ENCODE results near the gene SLC8A2.

SLC8A2 gene, protein sequence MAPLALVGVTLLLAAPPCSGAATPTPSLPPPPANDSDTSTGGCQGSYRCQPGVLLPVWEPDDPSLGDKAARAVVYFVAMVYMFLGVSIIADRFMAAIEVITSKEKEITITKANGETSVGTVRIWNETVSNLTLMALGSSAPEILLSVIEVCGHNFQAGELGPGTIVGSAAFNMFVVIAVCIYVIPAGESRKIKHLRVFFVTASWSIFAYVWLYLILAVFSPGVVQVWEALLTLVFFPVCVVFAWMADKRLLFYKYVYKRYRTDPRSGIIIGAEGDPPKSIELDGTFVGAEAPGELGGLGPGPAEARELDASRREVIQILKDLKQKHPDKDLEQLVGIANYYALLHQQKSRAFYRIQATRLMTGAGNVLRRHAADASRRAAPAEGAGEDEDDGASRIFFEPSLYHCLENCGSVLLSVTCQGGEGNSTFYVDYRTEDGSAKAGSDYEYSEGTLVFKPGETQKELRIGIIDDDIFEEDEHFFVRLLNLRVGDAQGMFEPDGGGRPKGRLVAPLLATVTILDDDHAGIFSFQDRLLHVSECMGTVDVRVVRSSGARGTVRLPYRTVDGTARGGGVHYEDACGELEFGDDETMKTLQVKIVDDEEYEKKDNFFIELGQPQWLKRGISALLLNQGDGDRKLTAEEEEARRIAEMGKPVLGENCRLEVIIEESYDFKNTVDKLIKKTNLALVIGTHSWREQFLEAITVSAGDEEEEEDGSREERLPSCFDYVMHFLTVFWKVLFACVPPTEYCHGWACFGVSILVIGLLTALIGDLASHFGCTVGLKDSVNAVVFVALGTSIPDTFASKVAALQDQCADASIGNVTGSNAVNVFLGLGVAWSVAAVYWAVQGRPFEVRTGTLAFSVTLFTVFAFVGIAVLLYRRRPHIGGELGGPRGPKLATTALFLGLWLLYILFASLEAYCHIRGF

DNA sequence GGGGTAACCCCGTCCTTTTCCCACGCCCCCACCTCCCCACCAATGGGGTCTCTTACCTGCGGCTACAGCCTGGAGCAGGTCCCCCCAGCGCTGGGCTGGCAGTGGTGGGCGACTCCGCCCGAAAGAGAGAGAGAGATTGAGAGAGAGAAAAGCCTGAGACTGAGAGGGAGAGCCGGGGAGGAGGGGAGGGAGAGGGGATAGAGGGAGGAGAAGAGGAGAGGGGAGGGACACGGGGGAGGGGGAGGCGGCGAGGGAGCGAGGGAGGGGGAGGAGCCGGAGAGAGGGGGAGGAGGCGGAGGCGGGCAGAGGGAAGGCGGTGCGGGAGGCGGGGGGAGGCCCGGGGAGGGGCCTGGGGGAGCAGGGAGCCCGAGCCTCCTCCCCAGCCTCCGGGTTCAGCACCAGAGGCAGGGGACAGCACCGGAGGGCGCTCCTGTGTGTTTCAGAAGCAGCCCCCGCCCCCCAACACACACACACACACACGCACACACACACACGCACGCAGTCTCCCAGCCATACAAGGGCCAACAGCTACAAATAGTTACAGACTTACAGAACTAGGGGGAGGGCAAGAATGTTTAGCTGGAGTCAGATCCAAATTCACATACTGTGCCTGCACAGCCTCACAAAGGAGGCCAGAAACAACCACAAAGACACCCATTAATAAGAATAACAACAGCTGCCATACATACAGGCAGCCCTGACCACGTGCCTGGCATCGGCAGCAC, at the start of gene SLC8A2:
SLC8A2 (minus strand) TSS at position 161 of the 725 bp plus-strand sequence. CDS start 5,490 bp downstream, outside the sequence.
- DNase-seq (ENCODE audit: low spot score), result peak; percentile 87

DNA sequence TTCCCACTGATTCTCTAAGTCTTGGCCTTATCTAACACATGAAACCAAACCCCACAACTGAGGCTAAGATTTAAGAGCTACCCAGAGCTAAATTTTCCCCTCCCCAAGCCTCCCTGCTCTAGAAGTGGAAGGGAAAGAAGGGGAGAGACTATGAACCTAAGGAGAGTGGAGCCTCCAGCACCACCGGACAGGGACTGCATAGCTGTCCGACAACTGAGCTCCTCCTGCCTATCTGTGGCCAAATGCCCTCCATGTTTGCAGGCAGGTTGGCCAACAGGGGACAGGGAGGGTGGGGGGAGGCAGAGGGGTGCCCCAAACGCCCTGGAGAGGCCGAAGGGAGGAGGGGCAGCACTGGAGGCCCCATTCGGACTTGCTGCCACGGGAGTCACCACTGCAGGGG, 49.1 kb upstream of the SLC8A2 start:
- no peak for DNase-seq (ENCODE audit: low spot score)

DNA sequence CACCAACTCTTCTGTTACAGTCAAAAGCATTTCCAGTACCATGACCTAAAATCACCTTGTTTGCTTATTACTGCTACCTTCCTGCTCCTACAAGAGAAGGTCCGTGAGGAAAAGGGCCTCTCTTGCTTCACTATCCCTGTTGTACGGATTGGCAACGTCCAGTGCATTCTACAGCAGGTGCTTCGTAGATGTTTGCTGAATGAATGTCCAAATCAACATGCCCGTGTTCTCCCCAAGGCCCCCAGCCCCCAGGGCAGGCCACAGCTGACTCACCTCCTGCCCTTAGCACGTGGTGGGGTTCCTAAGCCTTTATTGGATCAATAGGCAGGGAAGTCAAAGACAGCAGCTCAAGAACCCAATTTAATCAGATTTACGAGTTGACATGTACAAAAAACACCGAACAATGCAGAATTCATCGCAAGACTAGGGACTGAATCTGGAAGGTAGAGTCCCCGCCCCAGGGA, 48.7 kb upstream of the SLC8A2 start:
- no peak for DNase-seq (ENCODE audit: low spot score)

DNA sequence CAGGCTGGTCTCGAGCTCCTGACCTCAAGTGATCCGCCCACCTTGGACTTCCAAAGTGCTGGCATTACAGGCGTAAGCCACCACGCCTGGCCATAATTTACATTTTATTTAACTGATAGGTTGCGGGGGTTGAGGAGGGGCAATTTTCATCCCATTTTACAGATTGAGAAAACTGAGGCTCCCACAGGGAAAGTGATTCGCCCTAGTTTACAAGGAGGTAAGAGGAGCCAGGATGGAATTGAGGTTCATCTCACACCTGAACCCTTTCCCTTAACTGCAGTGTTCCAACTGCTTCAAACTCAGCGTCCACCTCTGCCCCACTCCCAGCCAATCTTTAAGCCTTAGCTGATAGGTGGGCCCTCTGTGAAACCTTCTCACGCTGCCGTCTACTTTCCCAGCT, 47.2 kb upstream of the SLC8A2 start:
- no peak for DNase-seq (ENCODE audit: low spot score)

DNA sequence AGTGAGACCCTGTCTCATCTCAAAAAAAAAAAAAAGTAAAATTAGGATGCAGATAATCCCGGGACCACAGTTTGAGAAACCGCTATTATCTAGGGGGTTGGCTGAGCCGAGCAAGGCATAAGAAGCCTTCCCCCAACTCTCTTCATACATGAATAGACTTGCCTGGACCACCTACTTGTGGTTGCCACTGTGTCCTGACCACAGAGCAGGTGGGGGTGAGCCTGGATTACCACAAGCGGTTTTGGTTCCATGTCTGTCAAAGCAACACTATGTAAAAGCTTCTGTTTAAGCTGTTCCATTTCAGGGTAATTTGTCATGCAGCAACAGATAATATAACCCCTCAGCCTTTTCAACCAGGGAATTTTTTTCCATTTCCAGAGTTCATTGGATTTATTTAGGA, 46.4 kb upstream of the SLC8A2 start:
- DNase-seq (ENCODE audit: low spot score), result no peak

DNA sequence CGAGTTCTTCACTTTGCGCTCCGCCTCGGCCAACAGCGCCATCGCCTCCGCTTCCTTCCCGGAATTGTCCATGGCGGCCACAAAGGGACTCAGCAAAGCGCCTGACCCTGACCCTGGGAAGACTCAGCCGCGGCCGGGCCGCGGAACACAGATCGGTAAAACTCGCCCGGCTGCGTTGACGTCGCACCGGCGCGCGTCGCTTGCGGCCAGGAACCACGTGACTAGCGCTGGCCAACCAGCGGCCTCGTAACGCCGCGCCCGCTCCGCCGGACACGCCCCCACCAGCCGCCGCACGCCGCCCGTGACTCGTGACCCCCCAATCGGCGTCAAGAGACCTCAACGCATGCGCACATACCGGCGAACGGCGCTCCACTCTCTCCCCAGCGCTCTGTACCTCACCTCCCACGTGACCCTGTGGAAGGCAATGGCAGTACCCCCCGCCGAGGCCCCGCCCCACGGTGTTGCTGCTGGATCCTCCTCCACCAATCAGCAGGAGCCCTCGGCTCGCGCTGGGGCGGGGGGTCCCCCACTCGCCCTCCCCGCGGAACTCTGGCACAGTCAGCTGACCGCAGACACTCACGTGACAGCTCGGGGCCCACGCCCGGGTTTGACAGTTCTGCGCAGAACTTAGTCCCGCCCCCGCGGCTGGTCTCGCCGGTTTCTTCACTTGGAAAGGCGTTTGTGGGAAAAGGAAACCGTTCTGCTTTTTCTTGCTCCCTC, 43.3 kb upstream of the SLC8A2 start, which contains the start of gene NAPA:
NAPA (minus strand) TSS at position 195 of the 720 bp plus-strand sequence; CDS start at position 72, 123 bp downstream.
- DNase-seq (ENCODE audit: low spot score), result peak; percentile 99

DNA sequence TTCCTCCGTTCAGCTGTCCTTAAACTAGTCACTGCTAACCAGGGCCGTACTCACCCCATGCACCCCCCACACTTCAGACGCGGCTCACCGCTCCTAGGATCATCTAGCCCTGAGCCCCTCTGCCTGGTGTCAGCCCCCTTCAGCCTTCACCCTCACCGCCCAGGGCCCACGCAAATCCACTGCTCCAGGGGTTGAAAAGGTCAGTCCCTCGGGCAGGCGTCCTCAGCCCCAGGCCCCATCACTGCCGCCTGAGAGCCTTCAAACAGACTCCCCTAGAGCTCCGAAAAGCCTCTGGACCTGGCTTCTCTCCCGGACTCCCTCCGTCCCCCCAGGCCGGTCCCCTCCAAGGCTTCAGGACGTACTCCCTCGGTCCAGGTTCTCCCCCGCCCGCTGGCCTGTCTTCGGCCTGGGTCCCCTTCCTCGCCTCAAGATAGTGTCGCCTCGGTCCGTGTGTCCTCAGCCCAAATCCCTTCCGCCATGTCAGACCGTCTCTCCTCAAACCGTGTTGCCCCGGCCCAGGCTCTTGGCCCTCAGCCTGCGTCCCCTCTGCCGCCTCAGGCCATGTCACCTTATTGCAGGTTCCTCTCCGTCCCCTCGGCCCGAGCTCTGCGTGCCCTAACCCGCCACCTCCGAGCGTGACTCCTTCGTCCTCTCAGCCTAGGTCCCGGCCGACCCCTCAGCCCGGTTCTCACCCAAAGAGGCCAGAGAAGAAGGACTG, 42.6 kb upstream of the SLC8A2 start:
- DNase-seq (ENCODE audit: low spot score), result no peak

DNA sequence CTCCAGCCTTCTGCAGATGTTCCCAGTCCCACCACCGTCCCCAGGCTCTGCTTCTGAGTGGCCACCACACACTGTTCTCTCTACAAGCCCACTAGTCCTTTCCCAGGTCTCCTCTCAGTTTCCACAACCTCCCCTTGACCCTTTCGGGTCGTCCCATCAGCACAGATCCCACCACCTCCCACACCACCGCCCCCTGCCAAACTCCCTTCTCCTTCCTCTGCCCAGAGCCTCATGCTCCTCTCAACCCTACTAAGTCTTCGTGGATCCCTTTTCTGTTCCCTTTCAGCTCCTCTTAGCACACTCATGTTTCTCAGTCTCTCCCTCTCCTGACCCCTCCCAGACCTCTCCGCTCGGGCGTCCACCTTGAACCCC, 41.2 kb upstream of the SLC8A2 start:
- no peak for DNase-seq (ENCODE audit: low spot score)

DNA sequence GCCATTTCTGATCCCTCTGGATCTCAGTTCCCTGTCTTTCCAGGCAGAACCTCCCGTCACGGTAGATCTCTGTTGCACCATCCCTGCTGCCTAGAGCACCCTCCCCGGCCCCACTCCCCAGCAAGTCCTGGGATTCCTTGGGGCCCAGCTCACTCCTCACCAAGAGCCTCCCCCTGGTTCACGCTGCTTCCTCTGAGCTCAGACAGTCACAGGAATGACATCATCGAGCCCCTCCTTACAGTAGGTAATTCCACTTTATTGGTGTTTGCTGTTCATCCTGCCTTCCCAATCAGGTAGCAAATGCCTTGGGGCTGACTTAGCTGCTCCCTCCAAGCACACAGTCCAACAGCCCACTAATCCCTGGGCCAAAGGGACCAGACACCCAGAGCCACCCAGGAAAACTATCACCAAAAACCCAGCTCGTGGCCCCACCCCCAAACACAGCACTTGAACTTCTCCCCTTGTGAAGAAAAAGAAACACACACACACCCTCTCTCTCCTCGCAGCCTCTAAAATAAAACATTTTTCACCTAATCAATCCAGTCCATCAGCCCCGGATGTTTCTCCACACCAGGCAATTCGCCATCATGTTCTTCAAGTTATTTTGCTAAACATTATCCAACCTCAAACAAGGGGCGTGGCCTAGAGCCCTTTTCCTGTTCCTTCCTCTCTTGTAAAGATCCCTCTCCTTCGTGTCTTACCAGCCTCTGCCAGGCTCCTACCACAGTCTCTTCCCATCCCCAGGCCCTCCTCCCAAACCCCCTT, 40.7 kb upstream of the SLC8A2 start:
- no peak for DNase-seq (ENCODE audit: low spot score)

DNA sequence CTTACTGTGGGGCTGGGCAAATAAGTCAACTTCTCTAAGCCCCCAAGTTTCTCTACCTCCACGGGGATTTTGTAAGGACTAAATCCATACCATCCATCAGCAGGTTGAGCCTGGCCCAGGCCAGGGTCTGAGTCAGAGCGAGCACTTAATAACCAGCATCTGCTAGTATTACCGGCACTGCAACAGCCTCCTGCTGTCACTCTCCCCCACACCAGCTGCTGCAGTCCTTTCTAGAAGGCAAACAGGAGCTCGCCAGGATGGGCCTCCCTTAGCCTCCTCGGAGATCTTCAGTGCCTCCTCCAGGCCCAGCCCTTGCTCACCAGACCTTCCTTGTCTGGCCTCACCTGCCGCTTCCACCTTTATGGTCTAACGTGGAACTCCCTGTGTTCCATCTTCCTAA, 40.0 kb upstream of the SLC8A2 start:
- DNase-seq (ENCODE audit: low spot score), result no peak

DNA sequence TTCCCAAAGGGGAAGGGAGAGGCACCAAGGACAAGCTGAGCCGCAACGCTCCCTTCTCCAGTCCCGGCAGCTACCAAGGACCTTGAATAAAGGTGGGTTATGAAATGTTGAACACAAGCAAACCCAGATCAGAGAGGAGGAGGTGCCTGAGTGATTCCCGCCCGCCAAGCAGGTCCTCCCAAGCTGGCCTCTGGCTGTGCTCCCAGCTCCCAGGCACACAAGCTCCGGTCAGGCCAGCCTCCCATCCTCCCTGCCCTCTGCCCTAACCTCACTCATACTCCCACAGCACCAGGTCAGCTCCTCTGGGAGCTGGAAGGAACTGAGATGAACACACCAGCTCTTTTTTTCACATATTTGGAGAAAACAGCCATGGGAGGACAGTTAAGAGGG, 39.4 kb upstream of the SLC8A2 start:
- no peak for DNase-seq (ENCODE audit: low spot score)

DNA sequence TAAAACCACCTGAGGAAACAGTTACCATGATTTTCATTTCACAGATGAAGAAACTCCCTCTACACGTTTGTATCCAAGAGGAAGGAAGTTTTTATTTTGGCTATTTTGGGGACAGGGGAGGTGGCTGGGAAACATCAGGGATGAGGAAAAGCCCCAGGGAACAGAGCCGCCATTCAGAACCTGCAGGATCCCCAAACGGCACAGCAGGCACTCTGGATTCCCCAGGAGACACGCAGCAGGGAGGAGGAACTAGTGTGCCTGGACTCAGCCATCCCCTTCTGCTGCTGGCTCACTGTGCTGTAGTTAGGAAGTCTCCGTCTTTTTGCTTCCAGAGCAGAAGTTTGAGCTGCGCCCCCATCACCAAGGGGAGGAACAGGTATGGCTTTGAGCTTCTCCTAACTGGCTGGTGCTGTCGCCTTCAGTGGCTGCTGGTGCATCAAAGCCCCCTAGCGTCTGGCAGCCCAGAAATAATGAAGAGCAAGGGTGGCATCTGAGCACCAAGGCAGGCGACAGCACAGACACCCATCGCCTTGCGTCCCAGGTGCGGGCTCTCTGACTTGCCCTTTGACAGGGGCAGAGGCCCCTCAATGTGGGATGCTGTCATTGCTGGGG, 38.9 kb upstream of the SLC8A2 start:
- DNase-seq (ENCODE audit: low spot score), result no peak

DNA sequence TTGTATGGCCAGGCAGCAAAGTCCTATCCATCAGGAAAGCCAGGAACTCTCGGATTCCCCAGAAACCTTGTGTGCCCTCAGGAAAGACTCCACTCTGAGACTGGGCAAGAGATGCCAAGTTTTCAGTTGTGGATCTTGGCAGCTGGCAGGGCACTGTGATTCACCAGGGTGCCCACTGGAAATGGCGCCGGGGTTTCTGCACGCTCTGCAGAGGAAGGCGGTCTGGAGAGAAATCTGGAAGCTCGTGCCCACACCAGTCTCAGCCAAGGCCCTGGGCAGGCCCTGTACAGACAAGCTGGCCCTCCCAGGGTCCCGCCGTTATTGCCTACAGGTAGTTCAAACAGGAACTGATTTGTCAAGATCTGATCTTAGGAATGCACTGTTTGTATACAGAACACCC, 38.3 kb upstream of the SLC8A2 start:
- DNase-seq (ENCODE audit: low spot score), result no peak

DNA sequence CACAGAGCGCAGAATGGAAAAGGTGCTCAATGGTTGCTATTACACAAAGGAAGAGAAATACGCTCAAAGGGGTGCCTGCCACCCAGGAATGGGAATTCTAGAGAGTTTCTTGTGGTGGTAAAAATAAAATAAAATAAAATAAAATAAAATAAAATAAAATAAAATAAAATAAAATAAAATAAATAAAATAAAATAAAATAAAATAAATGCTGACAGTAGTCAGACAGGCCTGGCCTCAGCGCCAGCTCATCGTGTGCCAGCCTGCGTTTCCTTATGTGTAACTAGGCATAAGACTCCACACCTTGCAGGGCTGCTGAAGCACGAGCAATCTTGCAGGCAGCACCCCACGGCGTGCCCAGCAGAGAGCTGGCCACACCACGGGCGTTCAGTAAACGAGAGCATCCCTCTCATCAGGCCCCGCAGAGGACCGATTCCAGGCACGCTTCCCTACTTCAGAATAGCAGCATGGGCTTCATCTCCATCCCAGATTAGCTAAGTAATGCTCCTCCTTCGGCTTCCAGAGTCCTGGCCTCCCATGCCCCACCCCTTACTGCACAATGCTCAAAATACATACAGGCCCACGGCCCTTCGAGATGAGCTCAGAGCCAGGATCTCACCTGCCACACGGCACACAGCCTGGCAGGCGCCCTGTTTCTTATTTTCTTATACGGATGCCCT, 37.6 kb upstream of the SLC8A2 start:
- no peak for DNase-seq (ENCODE audit: low spot score)

DNA sequence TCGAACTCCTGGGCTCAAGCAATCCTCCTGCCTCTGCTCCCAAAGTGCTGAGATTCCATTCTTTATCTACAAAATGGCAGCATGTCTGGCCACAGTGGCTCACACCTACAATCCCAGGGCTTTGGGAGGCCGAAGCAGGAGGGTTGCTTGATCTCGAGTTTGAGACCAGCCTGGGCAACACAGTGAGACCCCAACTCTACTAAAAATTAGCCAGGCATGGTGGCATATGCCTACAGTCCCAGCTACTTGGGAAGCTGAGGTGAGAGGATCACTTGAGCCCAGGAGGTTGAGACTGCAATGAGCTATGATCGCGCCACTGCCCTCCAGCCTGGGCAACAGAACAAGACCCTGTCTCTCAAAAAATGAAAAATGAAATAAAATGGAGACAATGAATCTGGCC, 37.0 kb upstream of the SLC8A2 start:
- no peak for DNase-seq (ENCODE audit: low spot score)

DNA sequence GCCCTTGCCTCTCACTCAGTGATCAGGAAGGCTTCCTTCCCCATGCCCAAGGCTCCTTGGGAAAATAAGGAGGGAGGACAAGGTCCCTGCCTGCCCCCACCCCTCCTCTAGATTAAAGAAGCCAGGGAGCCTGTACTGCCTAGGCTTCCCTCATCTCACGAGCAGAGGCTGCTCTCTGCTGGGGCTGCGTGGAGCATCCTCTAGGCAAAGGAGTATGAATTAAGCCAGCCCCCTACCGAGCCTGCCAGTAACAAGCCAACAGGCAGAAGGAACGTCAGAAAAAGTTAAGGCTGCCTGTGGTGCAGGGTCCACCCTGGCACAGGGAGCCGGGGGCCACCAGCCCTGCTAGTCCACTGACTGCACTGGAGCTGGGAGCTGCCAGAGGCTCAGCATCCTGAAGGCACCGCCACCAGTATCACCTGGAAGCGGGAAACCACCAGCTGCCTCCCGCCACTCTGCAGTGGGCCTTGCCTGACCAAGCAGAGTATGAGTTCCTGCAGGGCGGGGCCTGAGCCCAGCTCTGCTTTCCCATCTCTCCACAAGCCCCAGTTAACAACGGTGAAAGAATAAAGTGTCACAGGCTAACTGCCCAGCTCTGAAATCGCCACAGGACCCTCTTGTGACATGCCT, 36.3 kb upstream of the SLC8A2 start:
- DNase-seq (ENCODE audit: low spot score), result no peak

DNA sequence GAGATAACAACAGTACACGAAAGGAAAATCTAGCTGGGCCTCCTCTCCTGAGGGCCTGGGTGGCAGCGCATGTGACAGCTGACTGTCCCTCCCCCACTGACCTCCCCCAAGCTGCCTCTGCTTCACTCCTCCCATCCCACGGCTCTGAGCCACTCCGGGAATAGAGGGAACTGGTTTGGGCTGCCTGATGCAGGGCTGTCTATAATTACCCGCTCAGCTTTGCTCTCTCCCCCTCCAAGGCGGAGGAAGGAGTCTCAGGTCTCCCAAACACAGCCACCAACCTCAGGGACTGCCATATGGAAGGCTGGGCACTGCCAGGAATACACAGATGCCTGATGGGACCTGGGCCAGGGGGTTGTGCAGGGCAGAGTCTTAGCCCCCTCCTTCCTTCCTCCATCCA, 35.3 kb upstream of the SLC8A2 start:
- DNase-seq (ENCODE audit: low spot score), result no peak

DNA sequence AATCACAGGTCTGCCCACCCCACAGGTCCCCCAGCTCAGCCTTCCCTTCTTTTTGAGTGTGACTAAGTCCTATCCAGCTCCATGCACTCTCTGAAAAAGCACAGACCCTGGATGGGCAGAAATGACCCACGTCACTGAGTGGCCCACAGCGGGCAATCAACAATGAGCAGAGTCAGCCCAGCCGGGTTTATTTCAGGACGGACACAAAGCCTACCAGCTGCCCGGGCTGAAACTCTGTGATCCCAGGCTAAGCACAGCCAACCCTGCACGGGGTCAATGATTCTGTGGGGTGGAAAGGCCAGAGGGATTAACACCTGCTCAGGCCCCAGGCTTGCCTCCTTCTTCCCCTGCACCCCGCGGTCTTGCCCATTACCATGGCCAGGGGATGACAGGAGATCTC, 34.8 kb upstream of the SLC8A2 start:
- DNase-seq (ENCODE audit: low spot score), result no peak

DNA sequence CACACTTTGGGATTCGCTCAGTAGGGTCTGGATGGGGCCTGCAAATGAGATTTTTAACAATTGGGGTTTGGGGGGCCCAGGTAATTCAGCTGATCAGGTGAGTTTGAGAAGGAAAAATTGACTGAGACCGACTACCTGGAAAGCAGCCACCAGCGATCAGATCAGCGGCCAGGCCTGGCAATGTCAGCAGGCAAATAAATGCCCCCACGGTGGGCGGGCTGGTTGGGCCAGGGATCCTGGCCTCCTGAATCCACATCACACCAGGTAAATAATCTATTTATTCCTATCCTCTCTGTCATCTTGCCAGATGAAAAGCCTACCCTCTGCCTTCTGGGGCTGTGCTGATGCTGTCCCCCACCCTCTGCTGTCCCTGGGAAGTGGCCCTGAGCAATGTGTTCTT, 33.8 kb upstream of the SLC8A2 start:
- DNase-seq (ENCODE audit: low spot score), result no peak
